GM12892 (cell line): ENCODE data around the gene NLRX1.

Experiments
- DNase-seq: peaks from one replicate; pipeline ENCODE4 v3.0.0; 2011; ENCODE audit not compliant: insufficient read length
- FAIRE-seq: peaks from 2 replicates; lab custom pipeline; 2011; peaks lifted over from hg19 to GRCh38; lab: Jason Lieb, UNC
- POLR2A ChIP-seq: IDR thresholded peaks from 2 replicates; pipeline ENCODE4 v1.6.1; 2011; ENCODE audit warnings: low read depth, low read length, control low read depth
- POLR2AphosphoS5 ChIP-seq: IDR thresholded peaks from 2 replicates; pipeline ENCODE4 v1.6.1; 2011; ENCODE audit warnings: low read depth, low read length, control low read depth
- TAF1 ChIP-seq: IDR thresholded peaks from 2 replicates; pipeline ENCODE4 v1.6.1; 2011; ENCODE audit warnings: low read depth, mild to moderate bottlenecking, control low read depth, low read length, borderline replicate concordance

The NLRX1 gene

DNA sequence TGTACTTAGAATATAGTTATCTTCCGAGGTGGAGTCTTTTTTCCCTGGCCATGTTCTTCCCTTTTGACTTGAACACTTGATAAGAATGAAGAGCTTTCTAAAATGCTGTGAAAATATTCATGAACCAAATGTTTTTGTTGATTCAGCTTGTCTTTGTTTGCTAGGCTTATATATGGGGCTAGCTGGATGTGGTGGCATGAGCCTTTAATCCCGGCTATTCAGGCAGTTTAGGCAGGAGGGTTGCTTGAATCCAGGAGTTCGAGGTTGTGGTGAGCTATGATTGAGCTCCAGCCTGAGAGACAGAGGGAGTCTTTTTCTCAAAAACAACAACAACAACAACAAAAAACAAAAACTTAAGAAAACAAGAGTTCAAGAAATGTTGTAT is 60.8 kb downstream of the NLRX1 start:
- TF ChIP-seq TAF1 (no peak), POLR2A (no peak), POLR2AphosphoS5 (no peak)
- no peak for DNase-seq
- FAIRE-seq, result no peak

GRCh38 chr11:119229741-119230140 is 61.2 kb downstream of the NLRX1 start:
- DNase-seq (no peak), FAIRE-seq (no peak)
- TF ChIP-seq POLR2AphosphoS5, result no peak
- no peak for TF ChIP-seq TAF1
- no peak for TF ChIP-seq POLR2A
